ENCODE measurements around the gene SEM1. TPM values are rescaled to one million over a fixed set of nuclear protein-coding genes. Genes with fewer than 3 reads are reported as not detected.

SEM1 gene
- total RNA-seq, 1 experiment from 2014 or later, result 79.9 TPM

GRCh38 chr7:96695581-96695980 lies 14.1 kb downstream of the SEM1 start:
- Mint-ChIP-seq H3K27ac (no peak overlapping the region), H3K4me3 (no peak overlapping the region), H3K27me3 (ENCODE audit: low read depth) (no peaks in the 10 kb centered on the region), H3K9me3 (no peaks in the 10 kb centered on the region), H3K36me3 (ENCODE audit: insufficient read depth in 1 of 3, low read depth in 3 of 3) (peaks cover under 1 to 20% (median 12%) of the 10 kb centered on the region in 3 experiments; a peak in 6 of 7 replicates), H3K4me1 (no peaks in the 10 kb centered on the region)
- Histone ChIP-seq H3K56ac (ENCODE audit: insufficient read length, low read depth, low read length) (no peak overlapping the region), H2AFZ (ENCODE audit: low read length) (no peak overlapping the region), H3K4me1 (ENCODE audit: insufficient read depth, low read length) (no peaks in the 10 kb centered on the region), H2BK12ac (ENCODE audit: insufficient read length, low read depth, low read length) (no peak overlapping the region), H3K18ac (ENCODE audit: insufficient read length, low read depth, low read length) (no peak overlapping the region), H3K4ac (ENCODE audit: low read depth, low read length) (no peak overlapping the region), H3K4me2 (ENCODE audit: insufficient read depth, insufficient read length, low read length) (no peak overlapping the region), H3K27ac (ENCODE audit: insufficient read length, low read depth, low read length) (no peak overlapping the region), H3K9me3 (ENCODE audit: control insufficient read depth, low read depth, low read length) (no peaks in the 10 kb centered on the region), H2BK20ac (ENCODE audit: low read depth, low read length, poor library complexity, severe bottlenecking) (no peak overlapping the region), H3K14ac (ENCODE audit: insufficient read depth, low read length) (no peak overlapping the region), H4K8ac (replicated peaks; ENCODE audit: insufficient read length, low read depth, low read length) (no peak overlapping the region), H4K20me1 (ENCODE audit: control insufficient read depth, insufficient read depth, insufficient read length) (no peaks in the 10 kb centered on the region), H2AK5ac (ENCODE audit: insufficient read length, low read length) (no peak overlapping the region), H3K23me2 (ENCODE audit: insufficient read length, low read depth, low read length, poor library complexity, severe bottlenecking) (no peaks in the 10 kb centered on the region), H3K27me3 (ENCODE audit: insufficient read depth, low read length) (no peaks in the 10 kb centered on the region), H3K23ac (ENCODE audit: insufficient read length, low read depth, low read length) (no peak overlapping the region), H2BK5ac (ENCODE audit: insufficient read length, low read length) (no peak overlapping the region), H2BK120ac (ENCODE audit: low read depth, low read length, poor library complexity, severe bottlenecking) (no peak overlapping the region), H3K79me2 (ENCODE audit: insufficient read depth, low read length) (peaks cover 14% of the 10 kb centered on the region; the same call in 1 of the 2 replicates), H2BK15ac (ENCODE audit: low read depth, low read length) (no peak overlapping the region), H3T11ph (ENCODE audit: low read length) (no peak overlapping the region), H4K91ac (ENCODE audit: insufficient read length, low read depth, low read length) (no peak overlapping the region), H3K79me1 (ENCODE audit: insufficient read depth, low read depth, low read length, poor library complexity, severe bottlenecking) (no peaks in the 10 kb centered on the region), H3K9ac (ENCODE audit: extremely low read depth, insufficient read length, low read length) (no peak overlapping the region), H4K5ac (ENCODE audit: insufficient read length, low read depth, low read length) (no peak overlapping the region)
- no CpG with 5 or more reads among the region's 1 CpG for WGBS (ENCODE audit: extremely low coverage, insufficient read length, low lambda C conversion rate)
- TF ChIP-seq CTCF (conservative IDR thresholded peaks at IDR 0.05), result no peak
- DNase-seq, result no peak

Data from H9 (cell line).